ENCODE measurements around the gene PLXDC1.
"Not testable (repeated sequence)": the region's sequence is repeated elsewhere in the genome, so short reads cannot be mapped to it uniquely, and the experiment has no call there.

PLXDC1 gene

DNA sequence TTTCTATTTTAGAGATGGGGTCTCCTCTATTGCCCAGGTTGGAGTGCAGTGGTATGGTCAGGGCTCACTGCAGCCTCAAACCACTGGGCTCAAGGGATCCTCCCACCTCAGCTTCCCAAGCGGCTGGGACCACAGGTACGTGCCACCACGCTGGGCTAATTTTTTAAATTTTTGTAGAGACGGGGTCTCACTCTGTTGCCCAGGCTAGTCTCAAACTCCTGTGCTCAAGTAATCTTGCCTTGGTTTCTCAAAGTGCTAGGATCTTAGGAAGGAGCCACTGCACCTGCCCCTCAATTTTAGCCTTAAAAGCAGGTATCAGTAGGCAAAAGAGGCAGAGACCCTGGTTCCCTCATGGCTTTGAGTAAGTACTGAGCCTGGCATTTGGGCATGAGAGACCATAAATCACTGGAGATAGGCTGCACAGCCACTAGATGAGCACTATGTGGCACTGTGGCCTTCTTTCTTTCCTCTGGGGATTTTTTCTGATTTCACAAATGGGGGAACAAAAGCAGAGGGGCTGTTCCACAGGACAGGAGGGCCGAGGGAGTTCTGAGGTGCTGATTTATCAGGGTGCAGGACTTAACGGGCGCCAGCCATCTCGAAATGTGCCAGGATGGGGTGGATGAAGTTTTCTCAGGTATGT, 82.2 kb downstream of the PLXDC1 start:
- DNase-seq (ENCODE audit: low read depth in 2 of 3, low spot score in 2 of 3) = no peak

DNA sequence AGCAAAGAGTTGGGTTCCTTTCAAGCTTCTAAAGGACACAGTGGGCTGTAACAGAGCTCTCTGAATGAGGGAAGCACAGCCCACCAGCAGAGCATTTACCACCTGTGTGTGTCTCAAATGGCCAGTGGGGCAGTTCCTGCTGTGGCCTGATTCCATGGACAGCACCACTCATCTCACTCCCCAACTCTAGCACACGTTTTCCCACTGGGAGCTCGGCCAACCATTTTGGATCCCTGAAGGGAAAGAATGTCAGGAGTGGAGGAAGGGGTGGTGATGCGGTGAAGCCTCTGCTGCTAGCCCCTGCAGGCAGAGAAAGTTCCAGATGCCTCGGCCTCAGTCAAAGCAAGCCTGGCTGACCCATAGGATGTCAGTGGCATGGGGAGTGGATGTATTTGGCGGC, 86.6 kb downstream of the PLXDC1 start:
- DNase-seq (ENCODE audit: low read depth in 2 of 3, low spot score in 2 of 3) = no peak

DNA sequence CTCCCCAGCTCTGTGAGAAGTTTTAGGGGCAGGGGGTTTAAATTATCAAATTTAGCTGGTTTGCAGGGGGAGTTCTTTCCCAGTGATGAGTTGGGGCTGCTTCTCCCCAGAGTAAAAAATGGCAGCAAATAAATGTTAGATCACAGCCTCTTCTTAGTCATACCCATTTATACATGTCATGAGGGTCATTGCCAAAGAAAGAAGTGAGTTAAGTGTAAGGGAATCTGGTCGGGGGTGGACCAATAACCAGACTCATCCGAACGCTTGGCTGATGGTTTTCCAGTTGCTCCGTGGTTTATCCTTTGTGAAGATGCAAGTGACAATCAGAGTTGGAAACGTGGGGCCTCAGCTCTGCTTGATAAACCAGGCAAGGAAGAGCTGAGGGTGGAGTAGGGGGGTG, 87.1 kb downstream of the PLXDC1 start:
- DNase-seq (ENCODE audit: low read depth in 2 of 3, low spot score in 2 of 3) = no peak

DNA sequence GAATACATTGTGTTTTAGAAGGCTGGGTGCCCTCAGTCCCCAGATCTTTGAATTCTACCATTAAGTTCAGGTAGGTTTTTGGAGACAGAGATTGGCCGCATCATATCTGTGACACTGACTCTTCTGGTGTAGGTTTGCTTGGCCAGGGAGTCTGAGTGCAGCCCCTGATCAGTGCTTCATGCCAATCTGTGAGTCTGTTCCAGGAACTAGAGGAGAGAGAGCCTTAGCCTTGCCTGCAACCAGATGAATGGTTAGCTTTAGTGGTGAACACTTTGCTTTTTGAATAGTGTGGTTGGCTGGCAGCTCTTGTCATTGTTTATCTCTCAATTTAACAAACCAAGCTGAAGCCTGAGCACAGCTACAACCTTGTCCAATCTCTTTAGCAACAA, 87.8 kb downstream of the PLXDC1 start:
- DNase-seq (ENCODE audit: low read depth in 2 of 3, low spot score in 2 of 3) = no peak

DNA sequence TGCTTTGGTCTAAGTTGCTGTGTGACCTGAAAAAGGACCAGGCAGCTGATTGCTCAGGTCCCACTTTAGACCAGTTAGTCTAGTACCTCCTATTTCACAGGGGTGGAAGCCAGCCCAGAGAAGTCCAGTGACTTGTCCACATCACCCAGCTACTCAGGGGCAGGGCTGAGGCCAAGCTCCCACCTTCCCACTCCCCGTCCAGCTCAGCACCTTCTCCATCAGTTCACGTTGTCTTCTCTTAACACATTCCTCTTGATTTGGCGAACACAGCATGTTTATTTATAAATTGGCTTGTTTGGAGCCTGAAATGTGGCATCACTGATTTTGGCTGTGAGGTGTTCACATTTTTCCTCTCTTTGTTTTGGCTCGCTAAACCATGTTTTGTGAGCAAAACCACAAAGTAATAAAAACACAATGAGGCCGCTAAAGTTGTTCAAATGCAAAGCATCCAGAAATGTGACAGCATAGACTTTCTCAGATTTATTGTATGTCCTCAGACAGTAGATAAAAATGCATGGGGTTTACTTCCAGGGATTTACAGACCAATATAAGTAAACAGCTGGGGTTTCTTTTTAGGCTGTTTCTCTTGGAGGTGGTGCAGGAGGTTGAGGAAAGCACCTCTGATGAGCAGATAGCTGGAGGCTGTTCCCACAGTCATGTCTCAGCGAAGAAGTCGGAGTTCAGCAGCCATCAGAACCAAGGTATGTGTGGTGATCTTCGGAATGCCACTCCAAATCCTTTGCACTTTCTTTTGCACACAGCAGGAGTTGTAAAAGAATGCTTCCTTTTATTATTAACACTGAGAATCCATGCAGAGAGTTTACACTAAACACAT, 88.4 kb downstream of the PLXDC1 start:
- DNase-seq (ENCODE audit: low read depth in 2 of 3, low spot score in 2 of 3) = no peak

DNA sequence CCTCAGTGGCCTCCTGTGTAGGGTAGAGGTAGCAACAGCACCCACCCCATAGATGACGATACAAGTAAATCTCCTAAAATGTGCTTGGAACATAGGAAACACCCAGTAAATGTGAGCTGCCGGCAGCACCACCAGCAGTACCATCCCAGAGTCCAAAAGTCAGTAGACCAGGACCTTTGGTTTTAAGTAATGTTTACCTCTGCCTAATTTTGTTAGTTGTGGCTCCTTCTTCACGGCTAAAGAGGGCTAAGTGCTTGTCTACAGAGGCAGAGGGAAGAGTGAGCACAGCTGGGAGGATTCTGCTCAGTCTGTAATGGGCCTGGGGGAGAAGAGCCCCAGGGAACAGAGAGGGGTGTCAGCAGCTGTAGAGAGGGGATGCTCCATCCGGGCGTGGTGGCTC, 92.9 kb downstream of the PLXDC1 start:
- no peak for DNase-seq (ENCODE audit: low read depth in 2 of 3, low spot score in 2 of 3)

DNA sequence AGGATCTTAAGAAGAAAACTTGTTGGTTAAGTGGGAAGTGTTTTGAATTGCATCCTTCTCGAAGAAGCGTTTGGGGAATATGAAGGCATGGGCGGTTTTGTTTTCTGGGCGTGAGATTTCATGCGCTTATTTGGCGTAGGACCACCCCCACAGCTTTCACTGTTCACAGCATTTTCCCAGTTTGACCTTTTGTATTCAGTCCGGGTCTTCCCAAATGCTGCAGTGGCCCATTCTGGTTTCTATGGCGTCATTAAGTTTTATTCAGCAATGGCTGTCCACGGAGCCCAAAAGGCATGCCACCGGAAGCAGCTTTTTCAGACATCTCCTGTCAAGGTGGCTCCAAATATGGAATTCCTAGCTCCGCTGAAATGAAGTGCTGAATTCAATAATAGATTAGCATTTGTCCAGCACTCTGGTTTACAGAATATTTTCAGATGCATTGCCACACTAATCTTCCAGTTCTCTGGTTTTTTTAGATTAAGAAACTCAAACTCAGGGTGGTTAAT, 93.7 kb downstream of the PLXDC1 start:
- DNase-seq (ENCODE audit: low read depth in 2 of 3, low spot score in 2 of 3) = no peak

DNA sequence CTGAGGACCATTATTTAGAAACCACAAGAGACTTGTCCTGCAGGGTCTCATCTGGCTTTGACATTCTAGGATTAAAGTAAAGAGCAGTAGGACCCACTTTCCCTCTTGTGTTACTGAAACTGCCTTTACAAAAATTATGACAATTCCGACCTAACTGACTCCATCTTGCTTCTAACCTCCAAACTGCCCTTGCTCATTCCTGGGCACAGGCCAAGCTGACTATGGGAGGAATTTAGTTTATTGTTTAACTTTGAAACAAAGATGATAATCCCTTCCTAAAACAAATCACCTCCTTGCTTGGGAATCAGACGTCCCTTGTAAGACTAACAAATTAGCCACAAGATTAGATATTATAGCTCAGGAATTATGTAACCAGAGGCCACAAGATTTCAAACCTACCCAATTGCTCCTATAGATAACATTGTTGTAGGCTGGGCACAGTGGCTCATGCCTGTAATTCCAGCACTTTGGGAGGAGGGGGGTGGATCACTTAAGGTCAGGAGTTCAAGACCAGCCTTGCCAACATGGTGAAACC, 97.3 kb downstream of the PLXDC1 start:
- DNase-seq (ENCODE audit: low read depth in 2 of 3, low spot score in 2 of 3) = no peak

DNA sequence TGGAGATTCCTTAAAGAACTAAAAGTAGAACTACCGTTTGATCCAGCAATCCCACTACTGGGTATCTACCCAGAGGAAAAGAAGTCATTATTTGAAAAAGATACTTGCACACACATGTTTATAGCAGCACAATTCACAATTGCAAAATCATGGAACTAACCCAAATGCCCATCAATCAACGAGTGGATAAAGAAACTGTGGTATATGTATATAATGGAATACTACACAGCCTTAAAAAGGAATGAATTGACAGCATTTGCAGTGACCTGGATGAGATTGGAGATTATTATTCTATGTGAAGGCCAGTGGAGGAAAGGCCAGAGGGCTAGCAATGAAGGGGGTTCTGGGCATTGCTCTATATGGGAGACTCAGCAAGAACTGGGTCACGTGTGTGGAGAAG, 99.0 kb downstream of the PLXDC1 start:
- not testable (repeated sequence) for DNase-seq (ENCODE audit: low read depth in 2 of 3, low spot score in 2 of 3)

DNA sequence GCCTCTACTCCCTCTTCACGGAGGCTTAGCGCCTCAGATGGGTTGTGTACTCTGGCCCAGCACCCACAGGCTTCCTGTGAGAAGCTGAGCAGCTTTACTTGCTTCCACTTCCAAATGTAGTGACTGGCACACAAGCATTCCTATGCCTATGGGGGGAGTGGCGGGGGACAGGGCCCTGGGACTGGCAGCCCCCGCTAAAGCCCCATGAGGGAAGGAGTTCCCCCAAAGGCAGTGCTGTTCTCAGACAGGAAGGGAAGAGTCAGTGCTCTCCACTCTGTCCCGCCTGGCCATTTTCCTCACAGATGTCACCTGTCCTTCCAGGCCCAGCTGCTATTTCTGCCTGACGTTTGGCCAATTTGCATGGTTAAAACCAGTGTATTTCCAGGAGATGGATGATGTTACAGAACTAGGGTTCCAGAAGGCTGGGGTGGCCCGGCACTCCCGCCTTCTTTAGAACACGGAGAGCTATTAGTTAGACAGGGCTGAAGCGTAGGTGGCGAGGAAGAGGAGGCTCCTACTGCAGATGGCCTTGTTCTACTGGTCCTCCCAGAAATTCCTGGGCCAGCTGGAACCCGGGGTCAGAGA, 100.3 kb downstream of the PLXDC1 start:
- no peak for DNase-seq (ENCODE audit: low read depth in 2 of 3, low spot score in 2 of 3)

DNA sequence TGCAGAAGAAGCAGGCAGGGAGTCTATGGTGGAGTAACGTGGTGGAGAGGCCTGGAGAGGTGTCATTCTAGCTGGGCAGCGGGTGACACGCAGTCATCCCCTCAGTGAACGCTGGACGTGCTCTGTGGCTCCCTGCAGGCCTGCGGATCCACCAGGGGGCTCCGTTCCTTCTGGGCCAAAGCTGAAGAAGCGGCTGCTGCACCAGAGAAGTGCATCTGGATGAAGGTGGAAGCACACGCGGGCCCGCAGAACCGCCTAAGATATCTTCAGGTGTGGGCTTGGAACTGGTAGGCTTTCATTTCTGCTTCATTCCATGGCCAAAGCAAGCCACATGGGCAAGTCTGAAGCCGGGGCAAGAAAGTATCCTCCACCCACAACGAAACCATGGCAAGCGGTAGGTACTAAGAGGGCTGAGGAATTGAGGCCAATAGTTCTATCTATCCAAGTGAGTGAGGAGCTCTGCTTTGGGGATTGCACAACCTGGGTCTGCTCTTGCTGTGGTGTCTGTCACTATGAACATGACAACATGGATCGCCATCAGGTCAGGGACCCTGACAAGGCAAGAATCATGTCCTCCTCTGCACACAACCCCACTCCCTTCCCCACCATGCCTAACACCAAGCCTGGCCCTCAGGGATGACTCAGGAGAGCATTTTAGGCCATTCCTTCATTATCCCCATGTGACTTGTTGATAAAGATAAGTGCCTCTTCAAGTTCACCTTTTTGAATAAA, 105.3 kb downstream of the PLXDC1 start:
- DNase-seq (ENCODE audit: low read depth in 2 of 3, low spot score in 2 of 3) = no peak

DNA sequence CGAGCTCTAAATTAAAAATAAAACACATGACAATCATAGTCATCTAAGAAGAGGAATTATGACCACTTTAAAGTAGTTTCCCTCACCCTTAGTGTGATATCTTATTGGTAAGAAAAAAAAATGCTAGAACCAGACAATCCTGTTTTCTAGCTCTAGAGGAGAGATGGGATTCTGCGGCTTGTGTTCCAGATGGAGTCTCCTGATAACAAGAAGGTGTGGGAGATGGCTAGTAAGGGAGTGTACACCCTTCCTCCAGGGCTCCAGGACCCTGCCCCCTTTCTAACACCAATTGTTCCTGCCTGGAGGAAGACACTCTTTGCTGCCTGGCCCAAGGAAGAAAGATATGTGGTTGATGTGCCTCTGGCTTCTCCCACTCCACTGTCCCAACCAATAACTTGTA, 115.4 kb downstream of the PLXDC1 start:
- DNase-seq (ENCODE audit: low read depth in 2 of 3, low spot score in 2 of 3) = no peak

DNA sequence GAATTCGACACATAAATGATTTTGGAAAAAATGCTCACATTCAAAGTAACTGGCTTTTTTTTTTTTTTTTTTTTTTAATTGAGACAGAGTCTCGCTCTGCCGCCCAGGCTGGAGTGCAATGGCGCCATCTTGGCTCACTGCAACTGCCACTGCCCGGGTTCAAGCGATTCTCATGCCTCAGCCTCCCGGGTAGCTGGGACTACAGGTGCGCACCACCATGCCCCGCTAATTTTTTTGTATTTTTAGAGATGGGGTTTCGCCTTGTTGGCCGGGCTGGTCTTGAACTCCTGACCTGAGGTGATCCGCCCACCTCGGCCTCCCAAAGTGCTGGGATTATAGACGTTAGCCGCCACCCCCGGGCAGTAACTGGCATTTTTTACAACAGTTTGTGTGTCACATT, 115.9 kb downstream of the PLXDC1 start:
- DNase-seq (ENCODE audit: low read depth in 2 of 3, low spot score in 2 of 3) = not testable (repeated sequence)

DNA sequence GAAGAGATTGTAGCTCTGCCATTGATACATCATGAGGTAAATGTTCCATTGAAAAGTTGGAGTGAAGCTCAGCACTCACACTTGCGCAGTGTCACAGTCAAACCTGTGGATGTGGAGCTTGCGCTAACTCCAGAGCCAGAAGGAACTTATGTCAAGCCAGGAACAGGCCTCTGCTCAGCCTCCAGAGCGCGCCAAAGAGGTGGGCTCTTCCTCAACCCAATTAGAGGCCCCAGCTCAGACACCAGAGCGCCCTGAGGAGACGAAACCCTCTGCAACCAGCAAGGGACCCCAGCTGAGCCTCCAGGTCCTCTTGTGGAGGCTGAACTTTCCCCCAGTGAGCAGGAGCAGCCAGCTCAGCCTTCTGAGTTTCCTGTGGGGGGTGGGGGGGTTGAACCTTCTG, 122.7 kb downstream of the PLXDC1 start:
- DNase-seq (ENCODE audit: low read depth in 2 of 3, low spot score in 2 of 3) = no peak

DNA sequence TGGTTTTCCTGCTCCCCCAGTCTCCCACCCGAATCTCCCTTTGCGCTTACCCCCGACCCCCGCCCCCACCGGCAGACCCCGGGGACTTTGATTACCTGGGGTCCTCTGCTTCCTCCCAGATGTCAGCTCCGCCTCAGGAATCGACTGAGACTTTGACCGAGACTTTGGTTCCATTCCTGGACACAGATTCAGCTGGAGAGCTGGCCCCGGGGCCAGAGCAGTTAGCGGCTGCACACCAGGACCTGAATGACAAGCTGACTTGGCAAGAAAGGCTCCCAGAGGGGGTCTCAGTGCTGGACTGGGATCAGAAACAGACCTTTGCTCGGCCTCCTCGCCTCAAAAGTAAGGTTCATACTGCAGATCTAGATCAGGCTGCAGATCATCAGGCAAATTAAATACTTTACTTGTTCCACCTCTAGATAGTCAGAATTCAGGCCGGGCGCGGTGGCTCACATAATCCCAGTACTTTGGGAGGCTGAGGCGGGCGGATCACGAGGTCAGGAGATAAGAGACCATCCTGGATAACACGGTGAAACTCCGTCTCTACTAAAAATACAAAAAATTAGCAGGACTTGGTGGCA, 123.9 kb downstream of the PLXDC1 start:
- DNase-seq (ENCODE audit: low read depth in 2 of 3, low spot score in 2 of 3) = no peak

DNA sequence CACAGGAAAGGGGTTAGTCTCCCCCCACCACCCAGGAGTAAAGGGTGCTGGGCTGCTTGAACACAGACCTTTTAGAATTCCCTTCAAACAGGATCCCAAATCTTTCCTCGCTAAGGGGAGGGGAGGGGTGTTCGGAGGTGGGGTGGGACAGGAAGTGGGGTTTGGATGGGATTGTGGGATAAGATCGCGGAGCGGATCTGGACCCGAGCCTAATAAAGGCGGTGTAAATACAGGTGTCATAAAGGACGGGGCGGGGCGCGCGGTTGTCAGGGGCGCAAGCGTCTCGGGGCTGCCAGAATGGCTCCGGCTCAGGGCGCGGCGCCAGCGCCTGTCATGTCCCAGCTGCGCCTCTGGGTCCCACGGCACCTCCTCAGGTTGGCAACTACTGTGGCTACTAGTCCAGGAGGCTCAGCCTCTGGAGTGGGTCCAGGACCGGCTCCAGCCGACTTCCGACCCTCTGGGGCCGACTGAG, 124.4 kb downstream of the PLXDC1 start:
- DNase-seq (ENCODE audit: low read depth in 2 of 3, low spot score in 2 of 3) = no peak

DNA sequence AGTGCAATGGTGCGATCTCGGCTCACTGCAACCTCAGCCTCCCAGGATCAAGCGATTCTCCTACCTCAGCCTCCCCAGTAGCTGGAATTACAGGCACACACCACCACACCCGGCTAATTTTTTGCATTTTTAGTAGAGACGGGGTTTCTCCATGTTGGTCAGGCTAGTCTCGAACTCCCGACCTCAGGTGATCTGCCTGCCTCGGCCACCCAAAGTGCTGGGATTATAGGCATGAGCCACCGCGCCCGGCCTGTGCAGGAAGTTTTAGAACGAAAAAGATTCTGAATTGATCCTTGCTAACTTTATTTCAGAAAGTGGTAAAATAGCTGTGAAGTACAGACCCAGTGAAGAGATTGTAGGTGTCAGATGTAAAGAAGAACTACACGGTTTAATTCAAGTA, 125.1 kb downstream of the PLXDC1 start:
- DNase-seq (ENCODE audit: low read depth in 2 of 3, low spot score in 2 of 3) = not testable (repeated sequence)

DNA sequence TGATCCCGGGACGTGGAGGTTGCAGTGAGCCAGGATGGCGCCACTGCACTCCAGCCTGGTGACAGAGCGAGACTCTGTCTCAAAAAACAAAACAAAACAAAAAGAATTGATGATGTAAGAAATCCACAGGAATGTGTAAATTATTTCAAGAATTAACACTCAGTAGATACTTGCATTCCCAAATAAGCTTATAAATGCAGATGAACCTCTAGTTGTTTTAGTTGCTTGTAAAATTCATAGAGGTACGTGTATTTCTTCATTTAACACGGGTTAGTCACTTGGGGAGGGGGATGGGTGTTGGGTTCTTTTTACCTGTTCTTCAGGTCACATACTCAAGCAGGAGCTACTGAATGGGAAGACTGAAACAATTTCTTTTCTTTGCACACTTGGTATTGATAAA, 128.5 kb downstream of the PLXDC1 start:
- no peak for DNase-seq (ENCODE audit: low read depth in 2 of 3, low spot score in 2 of 3)

DNA sequence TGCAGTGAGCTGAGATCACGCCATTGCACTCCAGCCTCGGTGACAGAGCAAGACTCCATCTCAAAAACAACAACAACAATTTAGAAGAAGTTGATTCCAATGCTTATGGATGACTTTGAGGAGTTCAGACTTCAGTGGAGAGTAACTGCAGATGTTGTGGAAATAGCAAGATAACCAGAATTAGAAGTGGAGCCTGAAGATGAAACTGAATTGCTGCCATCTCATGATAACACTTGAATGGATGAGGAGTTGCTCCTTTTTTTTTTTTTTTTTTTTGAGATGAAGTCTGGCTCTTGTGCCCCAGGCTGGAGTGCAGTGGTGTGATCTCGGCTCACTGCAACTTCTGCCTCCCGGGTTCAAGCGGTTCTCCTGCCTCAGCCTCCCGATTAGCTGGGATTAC, 131.4 kb downstream of the PLXDC1 start:
- DNase-seq (ENCODE audit: low read depth in 2 of 3, low spot score in 2 of 3) = not testable (repeated sequence)

DNA sequence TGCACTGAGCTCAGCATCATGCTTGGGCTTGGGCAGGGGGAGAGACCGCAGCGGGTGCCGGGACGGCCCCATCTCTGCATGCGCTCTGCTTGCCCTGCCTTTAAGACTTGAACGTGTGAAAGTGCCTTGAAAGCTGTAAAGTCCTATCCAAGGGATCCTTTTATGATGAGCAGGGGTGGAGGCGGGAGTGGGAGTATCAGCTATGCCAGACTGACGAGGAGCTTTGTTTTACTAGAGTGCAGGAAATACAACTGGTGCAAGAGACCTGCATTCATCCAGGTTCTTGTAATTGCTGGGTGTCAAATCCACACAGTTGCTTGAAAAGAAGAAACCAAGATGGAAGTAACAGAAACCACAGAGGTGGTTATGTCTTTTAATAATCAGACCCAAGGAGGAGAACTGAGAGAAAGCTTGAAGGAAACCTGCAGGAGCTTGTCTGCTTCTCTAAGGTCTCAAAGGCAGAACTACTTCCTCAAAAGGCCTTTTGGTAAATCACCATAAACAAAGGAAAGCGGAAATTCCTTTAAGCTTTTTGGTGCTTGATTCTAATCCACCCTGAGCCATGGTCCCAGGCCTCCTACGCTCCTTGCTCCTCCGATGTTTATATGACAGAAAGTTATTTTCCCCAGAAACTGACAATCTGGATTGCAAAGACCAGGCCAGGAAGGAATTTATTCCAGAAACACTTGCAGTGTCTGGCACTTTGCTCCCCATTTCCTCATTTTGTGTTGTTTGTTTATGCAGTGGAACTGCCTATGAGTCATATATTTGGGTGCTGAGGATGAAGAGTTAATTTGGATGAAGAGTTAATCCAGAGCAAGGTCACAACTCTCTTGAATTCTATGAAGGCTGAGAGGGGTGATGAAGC, 132.9 kb downstream of the PLXDC1 start:
- DNase-seq (ENCODE audit: low read depth in 2 of 3, low spot score in 2 of 3) = no peak

All from activated CD8-positive, alpha-beta memory T cell treated with anti-CD3 and anti-CD28 coated beads for 48 hours (primary cell).